Measurements from ENCODE around the gene LYPD1.

Gene LYPD1

DNA sequence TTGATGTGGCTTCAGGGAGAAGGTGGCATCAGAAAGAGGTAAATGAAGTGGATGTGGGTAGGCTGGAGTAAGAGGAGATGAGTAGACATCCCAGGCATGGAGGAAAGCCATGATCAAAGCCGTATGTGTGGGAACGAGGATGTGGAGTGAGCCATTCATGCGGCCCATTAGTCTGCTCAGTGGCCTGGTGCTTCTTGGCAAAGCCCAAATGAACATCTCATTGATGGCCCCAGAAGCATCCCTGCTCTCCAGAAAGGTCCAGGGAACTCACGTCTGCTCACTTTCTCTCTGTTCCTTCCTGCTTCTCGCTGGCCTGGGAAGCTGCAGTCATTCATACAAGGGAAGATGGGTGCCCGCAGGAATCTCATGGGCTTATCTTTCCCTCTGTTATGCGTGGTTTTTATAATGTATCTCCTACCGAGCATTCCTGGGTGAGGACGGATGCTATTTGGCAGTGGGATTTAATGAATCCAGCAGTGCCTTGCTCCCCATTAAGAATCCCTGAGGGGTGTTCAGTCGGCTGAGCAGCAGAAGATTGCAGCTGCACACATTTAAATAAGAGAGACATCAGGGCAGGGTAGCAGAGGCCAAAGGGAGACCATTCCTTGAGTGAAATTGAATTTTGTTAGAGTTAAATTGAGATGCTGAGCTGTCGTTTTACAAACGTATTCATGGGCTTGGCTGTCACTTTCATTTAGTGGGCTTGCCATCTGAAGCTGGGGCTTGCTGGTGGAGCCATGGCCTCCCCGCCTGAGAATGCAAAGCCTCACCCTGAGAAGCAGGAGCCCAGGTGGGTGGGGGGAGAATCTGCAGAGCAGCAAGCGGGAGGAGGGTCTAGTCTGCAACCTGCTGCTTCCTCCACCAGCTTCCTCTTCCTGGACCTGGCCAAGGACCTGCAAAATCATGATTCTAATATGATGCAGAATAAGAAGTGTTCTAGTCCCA is 64.5 kb downstream of the LYPD1 start:
- H3K36me3 ChIP-seq (ENCODE audit: insufficient read depth, low read length), result no peaks in the 10 kb centered on the region
- no peaks in the 10 kb centered on the region for H3K9me3 ChIP-seq (ENCODE audit: control insufficient read depth, insufficient read depth, low read length)
- no peak overlapping the region for H3K9ac ChIP-seq (ENCODE audit: low read depth, low read length)
- H3K4me1 ChIP-seq (ENCODE audit: insufficient read depth, low read length), result peaks cover 8% of the 10 kb centered on the region; the same call in 1 of the 2 replicates

- H3K9me3 ChIP-seq (ENCODE audit: control insufficient read depth, insufficient read depth, low read length), result no peaks in the 10 kb centered on the region
- H3K36me3 ChIP-seq (ENCODE audit: insufficient read depth, low read length), result no peaks in the 10 kb centered on the region
- H3K9ac ChIP-seq (ENCODE audit: low read depth, low read length), result no peak overlapping the region
- H3K4me1 ChIP-seq (ENCODE audit: insufficient read depth, low read length), result peaks cover 8% of the 10 kb centered on the region; the same call in 1 of the 2 replicates
Measured at GRCh38 chr2:132604561-132604960, 65.4 kb downstream of the LYPD1 start.

- Histone ChIP-seq H3K9me3 (ENCODE audit: control insufficient read depth, insufficient read depth, low read length) (peaks cover 4% of the 10 kb centered on the region; the same call in 1 of the 2 replicates), H3K36me3 (ENCODE audit: insufficient read depth, low read length) (no peaks in the 10 kb centered on the region), H3K9ac (ENCODE audit: low read depth, low read length) (no peak overlapping the region), H3K4me1 (ENCODE audit: insufficient read depth, low read length) (no peaks in the 10 kb centered on the region)
Measured at GRCh38 chr2:132599556-132599955, 70.4 kb downstream of the LYPD1 start.

DNA sequence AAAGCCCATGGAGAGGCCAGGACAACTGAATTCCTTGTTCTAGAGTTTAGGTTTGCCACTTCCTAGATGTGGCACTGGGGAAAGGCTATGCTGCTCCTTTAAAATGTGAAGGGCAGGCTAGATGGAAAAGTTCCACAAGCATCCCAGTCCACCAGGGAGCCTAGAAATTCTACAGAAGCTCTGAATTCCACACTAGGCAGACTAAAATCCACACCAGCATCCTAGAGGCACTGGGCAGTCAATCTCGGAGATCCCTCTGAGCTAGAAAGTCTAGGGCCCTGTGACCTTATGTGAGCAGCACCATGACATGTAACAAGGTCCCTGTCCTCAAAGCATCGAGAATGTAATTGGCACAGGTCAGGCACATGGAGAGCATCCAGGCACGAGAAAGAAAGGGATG is 71.5 kb downstream of the LYPD1 start:
- peaks cover 4% of the 10 kb centered on the region; the same call in 1 of the 2 replicates for H3K9me3 ChIP-seq (ENCODE audit: control insufficient read depth, insufficient read depth, low read length)
- no peak overlapping the region for H3K9ac ChIP-seq (ENCODE audit: low read depth, low read length)
- H3K36me3 ChIP-seq (ENCODE audit: insufficient read depth, low read length), result no peaks in the 10 kb centered on the region
- H3K4me1 ChIP-seq (ENCODE audit: insufficient read depth, low read length), result peaks cover under 1% of the 10 kb centered on the region; the same call in 1 of the 2 replicates

DNA sequence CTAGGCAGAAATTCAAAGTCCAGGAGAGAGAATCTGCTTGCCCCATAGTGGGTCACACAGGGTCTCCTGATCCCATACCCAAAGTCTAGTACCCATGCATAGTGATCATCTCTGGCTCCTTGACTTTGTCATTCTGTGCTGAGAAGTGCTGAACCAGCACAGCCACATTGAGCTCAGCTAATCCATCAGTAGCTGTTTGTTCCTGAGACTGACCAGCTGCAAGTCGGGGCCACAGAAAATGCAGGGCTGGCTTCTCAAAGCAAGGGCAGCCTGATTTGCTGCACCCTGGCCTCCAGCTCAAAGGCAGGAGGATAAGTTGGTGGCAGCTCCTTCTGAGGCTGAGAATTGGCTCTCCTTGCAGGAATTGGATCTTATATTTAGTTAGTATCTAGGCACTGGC is 72.2 kb downstream of the LYPD1 start:
- H3K4me1 ChIP-seq (ENCODE audit: insufficient read depth, low read length), result peaks cover 5% of the 10 kb centered on the region; the same call in 1 of the 2 replicates
- H3K9ac ChIP-seq (ENCODE audit: low read depth, low read length), result no peak overlapping the region
- H3K9me3 ChIP-seq (ENCODE audit: control insufficient read depth, insufficient read depth, low read length), result peaks cover 4% of the 10 kb centered on the region; the same call in 1 of the 2 replicates
- H3K36me3 ChIP-seq (ENCODE audit: insufficient read depth, low read length), result no peaks in the 10 kb centered on the region

DNA sequence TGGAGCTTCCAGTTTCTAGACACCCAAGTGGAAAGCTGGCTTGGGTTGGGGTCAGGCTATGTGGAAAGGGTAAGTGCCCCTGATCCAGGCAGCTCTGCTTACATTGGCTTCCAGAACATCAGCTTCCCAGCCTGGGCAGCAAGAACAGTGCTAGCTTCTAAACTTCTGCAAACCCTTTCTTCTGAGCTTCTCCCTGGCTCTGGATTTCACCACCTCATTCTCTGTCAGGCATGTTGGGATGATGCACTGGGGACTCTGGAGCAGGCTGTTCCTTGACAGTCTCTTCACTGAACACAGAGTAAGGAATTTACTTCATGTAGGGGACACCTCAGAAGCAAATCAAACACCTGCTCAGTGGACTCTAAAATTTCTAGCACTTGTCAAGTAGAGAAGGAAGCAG is 72.8 kb downstream of the LYPD1 start:
- Histone ChIP-seq H3K36me3 (ENCODE audit: insufficient read depth, low read length) (no peaks in the 10 kb centered on the region), H3K9me3 (ENCODE audit: control insufficient read depth, insufficient read depth, low read length) (peaks cover 4% of the 10 kb centered on the region; the same call in 1 of the 2 replicates), H3K9ac (ENCODE audit: low read depth, low read length) (no peak overlapping the region), H3K4me1 (ENCODE audit: insufficient read depth, low read length) (peaks cover 5% of the 10 kb centered on the region; the same call in 1 of the 2 replicates)

- H3K9ac ChIP-seq (ENCODE audit: low read depth, low read length), result no peak overlapping the region
- peaks cover 4% of the 10 kb centered on the region; the same call in 1 of the 2 replicates for H3K9me3 ChIP-seq (ENCODE audit: control insufficient read depth, insufficient read depth, low read length)
- H3K4me1 ChIP-seq (ENCODE audit: insufficient read depth, low read length), result peaks cover 5% of the 10 kb centered on the region; the same call in 1 of the 2 replicates
- no peaks in the 10 kb centered on the region for H3K36me3 ChIP-seq (ENCODE audit: insufficient read depth, low read length)
Measured at GRCh38 chr2:132595693-132596092, 74.3 kb downstream of the LYPD1 start.

DNA sequence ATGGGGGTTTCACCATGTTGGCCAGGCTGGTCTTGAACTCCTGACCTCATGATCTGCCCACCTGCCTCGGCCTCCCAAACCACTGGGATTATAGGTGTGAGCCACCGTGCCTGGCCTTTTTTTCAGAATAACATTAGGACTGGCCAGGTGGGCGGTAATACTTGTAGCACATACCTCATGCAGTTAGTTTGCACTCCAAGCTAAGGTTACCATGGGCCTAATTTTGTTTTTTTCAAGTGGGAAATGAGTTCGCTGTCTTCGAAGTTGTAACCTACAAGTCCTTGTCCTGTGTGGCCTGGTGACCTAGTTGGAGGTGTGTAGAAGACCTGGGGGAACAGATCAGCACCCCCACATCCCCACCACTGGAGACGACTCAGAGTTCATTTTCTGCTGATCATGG is 74.8 kb downstream of the LYPD1 start:
- no peak overlapping the region for H3K9ac ChIP-seq (ENCODE audit: low read depth, low read length)
- H3K4me1 ChIP-seq (ENCODE audit: insufficient read depth, low read length), result peaks cover 5% of the 10 kb centered on the region; the same call in 1 of the 2 replicates
- peaks cover 4% of the 10 kb centered on the region; the same call in 1 of the 2 replicates for H3K9me3 ChIP-seq (ENCODE audit: control insufficient read depth, insufficient read depth, low read length)
- no peaks in the 10 kb centered on the region for H3K36me3 ChIP-seq (ENCODE audit: insufficient read depth, low read length)

Data from ES-I3 (cell line).